Measurements from ENCODE around the gene SLC1A2. TPM values are rescaled to one million over a fixed set of nuclear protein-coding genes. Genes with fewer than 3 reads are reported as not detected.

Gene SLC1A2
- total and polyA plus RNA-seq, 2 experiments from 2014 or later, result 0.70 to 2.8 TPM

DNA sequence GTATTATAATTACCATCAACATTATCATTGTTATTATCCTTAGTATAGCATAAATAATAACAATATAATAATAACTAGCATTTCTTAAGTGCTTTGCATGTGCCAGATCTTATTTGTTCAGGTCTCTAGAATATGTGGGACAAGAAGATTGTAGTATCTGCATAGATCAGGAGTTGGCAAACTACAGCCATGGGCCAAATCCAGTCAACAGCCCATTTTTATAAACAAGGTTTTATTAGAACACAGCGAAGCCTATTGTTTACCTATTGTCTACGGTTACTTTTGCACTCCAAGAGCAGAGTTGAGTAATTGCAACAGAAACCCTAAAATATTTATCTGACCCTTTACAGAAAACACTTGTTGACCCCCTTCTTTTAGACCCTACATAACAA is 81.4 kb downstream of the SLC1A2 start (continued):
- no peak for TF ChIP-seq REST (IDR thresholded peaks at IDR 0.05; ENCODE audit: unreplicated experiment)
- no peak for TF ChIP-seq POLR2AphosphoS5 (IDR thresholded peaks at IDR 0.05; ENCODE audit: low read depth)
- no peak for TF ChIP-seq NANOG (IDR thresholded peaks at IDR 0.05; ENCODE audit: borderline replicate concordance)

GRCh38 chr11:35337136-35337913 is 82.0 kb downstream of the SLC1A2 start:
- DNase-seq (ENCODE audit: low spot score) (peak; percentile 4), ATAC-seq (no peak)
- no peaks in the 10 kb centered on the region for H3K4me1 ChIP-seq (ENCODE audit: insufficient read depth)
- H3K27ac ChIP-seq (ENCODE audit: low read depth), result no peak overlapping the region
- no peak for TF ChIP-seq ZNF462 (CRISPR knock-in tag; IDR thresholded peaks at IDR 0.05)
- TF ChIP-seq ZNF331 (CRISPR knock-in tag; IDR thresholded peaks at IDR 0.05; ENCODE audit: low read depth), result no peak
- no peak for TF ChIP-seq NANOG (IDR thresholded peaks at IDR 0.05; ENCODE audit: borderline replicate concordance)
- no peak for TF ChIP-seq CREB1 (CRISPR knock-in tag; IDR thresholded peaks at IDR 0.05; ENCODE audit: low read depth)
- TF ChIP-seq ZNF114 (CRISPR knock-in tag; IDR thresholded peaks at IDR 0.05), result no peak
- no peak for TF ChIP-seq JUNB (IDR thresholded peaks at IDR 0.05; ENCODE audit: unreplicated experiment)
- no peak for TF ChIP-seq STAT1 (IDR thresholded peaks at IDR 0.05; ENCODE audit: unreplicated experiment)
- no peak for TF ChIP-seq EZH2phosphoT487 (IDR thresholded peaks at IDR 0.05; ENCODE audit: unreplicated experiment)
- no peaks in the 10 kb centered on the region for H3F3A ChIP-seq (replicated peaks; ENCODE audit: low read depth)
- H3K4me3 ChIP-seq, result no peak overlapping the region
- peaks cover 5% of the 10 kb centered on the region; the same call in 2 of the 3 replicates for H3K36me3 Mint-ChIP-seq (ENCODE audit: low read depth)
- H3K9me2 ChIP-seq (ENCODE audit: insufficient read depth), result peaks cover 8% of the 10 kb centered on the region; the same call in 1 of the 2 replicates
- no peaks in the 10 kb centered on the region for H3K36me3 ChIP-seq (ENCODE audit: insufficient read depth)
- H3K4me2 ChIP-seq, result no peak overlapping the region
- H3K27ac Mint-ChIP-seq, result no peak overlapping the region
- H4K20me1 ChIP-seq (replicated peaks; ENCODE audit: insufficient read depth), result no peaks in the 10 kb centered on the region
- H3K79me2 ChIP-seq (replicated peaks; ENCODE audit: insufficient read depth), result no peaks in the 10 kb centered on the region
- peaks cover 10% of the 10 kb centered on the region; the same call in 2 of the 3 replicates for H3K9me3 Mint-ChIP-seq
- H2AFZ ChIP-seq, result no peak overlapping the region
- H3K4me3 Mint-ChIP-seq, result no peak overlapping the region
- H3K4me1 Mint-ChIP-seq, result no peaks in the 10 kb centered on the region
- no peaks in the 10 kb centered on the region for H3K27me3 ChIP-seq (ENCODE audit: insufficient read depth)
- peaks cover 2% of the 10 kb centered on the region for H3K27me3 Mint-ChIP-seq (ENCODE audit: insufficient read depth, low read depth, poor library complexity)

All from GM23338 (cell line).